IPS-NIHi7 (cell line): Measurements from ENCODE around the gene WFS1.

ENCODE experiments used
- DNase-seq: peaks from one replicate; pipeline ENCODE4 v3.0.0; 2012; ENCODE audit warnings: mixed read lengths; ENCODE audit errors: extremely low spot score

The WFS1 gene

DNA sequence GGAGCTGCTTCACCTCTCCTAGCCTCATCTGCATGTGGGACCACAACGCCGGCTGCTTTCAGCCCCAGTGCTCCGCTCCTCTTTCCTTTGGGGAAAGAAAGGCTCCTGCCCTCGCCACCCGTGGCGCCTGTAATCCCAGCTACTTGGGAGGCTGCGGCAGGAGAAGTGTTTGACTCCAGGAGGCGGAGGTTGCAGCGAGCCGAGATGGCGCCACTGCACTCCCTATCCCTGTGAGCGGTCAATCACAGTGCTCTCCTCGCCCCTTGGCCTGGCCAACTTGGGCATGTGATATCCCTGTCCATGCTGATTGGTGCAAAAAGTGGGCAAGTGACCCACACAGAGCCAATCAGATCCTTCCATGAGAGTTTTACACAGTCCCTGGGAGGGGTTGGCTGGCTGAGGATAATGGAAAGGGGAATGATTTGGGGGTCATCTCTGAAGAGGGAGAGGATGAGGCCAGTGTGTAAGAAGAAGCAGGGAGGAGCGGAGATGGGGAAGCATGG is 56.2 kb downstream of the WFS1 start:
- DNase-seq, result no peak

DNA sequence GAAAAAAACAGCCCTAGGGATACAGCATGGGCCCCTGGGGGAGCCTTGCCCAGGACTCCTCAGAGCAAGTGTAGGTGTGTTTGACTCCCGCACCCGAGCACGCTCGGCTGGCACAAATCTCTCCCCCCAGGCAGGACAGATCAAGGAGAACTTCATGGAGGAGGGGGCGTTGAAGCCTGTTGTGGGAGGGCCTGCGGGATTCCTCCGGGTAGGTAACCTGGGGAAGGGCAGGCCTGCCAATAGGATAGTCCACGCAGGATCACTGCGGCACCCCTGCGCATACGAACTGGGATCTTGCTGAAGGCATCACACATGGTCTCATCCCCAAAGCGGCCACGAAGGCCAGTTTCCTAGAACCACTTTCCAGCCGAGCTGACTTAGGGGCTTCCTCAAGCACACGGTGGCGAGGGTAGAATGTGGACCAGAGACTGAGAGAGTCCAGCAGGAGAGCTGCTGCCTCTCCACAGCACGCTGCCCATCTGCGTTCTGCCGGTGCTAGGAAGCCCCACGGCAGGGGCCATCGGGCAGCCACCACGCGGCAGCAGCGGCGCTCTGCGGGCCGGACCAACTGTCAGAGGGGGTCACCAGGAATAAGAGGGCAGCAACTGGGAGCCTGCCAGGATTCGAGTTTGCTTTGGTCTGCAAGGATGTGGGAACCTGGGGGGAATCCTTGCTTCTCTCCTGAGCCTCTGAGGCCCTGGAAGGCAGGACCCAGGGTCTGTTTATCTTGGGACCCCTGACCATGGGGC is 56.8 kb downstream of the WFS1 start:
- DNase-seq, result no peak

DNA sequence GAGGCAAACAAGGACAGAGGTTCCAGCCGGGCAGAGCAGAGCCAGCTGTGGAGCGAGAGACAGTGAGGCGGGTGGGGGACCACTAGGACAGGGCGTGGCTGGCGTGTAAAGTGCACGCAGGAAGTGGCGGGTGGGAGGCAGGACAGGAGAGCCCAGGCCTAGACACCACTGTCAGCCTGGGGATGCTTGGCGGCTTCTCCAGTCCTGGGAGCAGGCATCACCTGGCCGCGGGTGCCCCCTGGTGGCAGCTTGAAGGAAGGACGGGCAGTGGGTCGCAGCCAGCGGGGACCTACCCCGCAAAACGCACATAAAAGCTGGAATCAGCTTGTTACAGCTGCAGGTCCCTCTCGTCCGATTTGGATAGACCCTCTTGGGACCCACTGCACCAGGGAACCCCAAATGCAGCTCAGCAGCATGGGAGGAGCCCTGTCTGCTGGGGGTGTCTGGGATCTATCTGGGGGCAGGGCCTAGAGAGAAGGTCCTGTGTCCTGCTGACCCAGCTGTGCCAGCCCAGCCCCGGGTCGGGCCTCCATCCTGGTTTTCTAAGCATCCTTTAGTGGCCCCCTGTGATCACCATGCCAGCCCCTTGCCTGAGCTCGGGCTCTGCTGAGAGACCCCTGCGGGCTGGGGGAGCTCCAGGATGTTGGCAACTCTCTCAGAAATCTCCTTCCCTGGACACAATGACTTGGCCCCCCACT is 57.7 kb downstream of the WFS1 start:
- DNase-seq, result peak; percentile 92

DNA sequence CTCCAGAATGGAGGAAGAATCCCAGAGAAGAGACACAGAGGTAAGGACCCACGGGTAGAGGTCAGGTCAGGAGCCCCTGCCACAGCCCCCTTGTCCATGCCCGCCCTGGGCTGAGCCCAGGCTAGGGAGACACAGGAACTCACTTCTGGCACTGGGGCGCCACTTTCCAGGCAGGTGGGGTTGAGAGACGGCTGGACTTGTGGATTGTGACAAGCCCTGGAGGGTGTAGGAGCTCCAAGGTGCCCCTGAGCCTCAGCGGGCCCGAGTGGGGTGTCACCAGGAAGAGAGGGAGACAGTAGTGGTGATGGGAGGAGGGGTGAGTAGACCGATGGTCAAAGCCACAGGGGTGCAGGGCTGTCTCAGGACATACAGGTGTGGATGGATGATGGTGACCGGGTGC is 58.9 kb downstream of the WFS1 start:
- DNase-seq, result no peak

DNA sequence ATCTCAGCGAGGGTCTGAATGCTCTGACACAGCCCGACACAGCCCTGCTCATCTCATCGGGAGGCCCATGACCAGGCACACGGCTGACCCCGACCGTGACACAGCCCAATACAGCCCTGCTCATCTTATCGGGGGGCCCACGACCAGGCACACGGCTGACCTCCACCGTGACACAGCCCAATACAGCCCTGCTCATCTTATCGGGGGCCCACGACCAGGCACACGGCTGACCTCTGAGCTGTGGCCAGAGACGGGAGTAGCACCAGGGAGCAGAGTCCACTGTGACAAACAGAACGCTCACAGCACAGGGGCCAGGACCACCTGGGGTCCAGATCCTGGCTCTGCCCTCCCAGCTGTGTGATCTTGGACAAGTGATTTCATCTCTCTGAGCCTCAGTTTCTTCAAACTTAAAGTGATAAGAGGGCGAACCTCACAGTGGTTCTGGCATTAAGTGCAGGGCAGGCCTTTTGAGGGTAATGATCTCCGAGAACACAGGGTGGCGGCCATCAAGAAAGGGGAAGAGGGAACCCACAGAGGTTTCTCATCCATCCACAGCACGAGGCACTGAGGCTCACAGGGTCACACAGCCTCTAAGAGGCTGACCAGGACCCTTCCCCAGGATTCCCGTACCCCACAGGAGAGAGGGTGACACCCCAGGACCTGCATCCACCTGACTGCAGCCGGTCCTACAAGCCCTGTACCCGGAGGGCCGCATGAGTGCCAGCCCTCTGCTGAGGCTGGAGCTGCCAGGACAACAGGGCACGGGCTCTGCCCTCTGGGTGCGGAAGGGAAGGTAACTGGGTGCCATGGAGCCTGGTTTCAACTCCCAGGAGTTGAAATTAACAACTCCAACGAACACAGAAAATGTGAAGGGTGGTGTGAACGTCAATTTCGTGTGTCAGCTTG is 60.1 kb downstream of the WFS1 start:
- no peak for DNase-seq

DNA sequence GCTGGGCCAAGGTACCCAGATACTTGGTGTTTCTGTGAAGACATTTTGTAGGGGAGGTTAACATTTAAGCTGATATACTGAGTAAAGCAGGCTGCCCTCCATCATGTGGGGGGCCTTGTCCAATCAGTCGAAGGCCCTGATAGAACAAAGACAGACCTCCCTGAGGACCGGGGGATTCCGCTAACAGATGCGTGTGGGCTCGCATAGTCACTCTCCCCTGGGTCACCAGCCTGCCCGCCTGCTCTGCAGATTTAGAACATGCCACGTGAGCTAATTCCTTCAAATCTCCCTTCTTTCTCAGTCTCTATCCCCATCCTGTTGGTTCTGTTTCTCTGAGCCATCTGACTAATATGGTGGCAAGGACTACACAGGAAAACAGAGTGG is 60.7 kb downstream of the WFS1 start:
- DNase-seq, result no peak

DNA sequence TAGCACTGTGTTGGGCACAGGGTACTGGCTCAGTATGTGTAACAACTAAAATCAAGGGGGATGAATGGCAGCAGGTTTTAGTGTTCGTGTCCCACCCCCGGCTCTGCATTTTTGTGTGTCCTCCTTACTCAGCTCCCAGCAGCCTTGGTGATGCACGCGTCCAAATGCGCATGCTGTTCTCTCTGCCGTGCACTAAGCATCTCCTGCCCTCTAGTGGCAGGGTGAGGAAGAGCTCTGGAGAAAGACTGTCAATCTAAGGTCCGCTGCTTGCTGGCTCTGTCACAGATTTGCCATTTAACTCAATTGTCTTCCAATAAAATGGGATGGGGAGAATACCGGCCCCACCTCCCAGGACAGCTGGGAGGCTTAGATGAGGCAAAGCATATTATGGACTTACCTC is 61.4 kb downstream of the WFS1 start:
- peak; percentile 60 for DNase-seq

DNA sequence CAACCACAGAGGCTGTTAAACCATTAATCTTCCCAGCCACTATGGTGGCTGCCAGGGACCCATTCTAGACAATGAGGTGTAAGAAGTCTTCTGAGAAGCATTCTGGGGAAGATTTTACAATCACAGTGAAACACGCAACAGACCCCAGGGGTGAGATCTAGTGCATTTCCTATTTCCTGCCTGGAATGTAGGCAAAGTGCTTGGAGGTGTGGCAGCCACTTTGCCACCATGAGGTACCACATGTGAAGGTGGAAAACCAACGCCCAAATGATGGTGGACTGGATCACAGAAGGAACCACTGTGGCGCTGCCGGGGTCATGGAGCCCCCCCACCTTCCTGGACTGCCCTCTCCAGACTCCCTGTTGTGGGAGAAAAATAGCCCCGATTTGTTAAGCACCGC is 61.8 kb downstream of the WFS1 start:
- DNase-seq, result no peak

DNA sequence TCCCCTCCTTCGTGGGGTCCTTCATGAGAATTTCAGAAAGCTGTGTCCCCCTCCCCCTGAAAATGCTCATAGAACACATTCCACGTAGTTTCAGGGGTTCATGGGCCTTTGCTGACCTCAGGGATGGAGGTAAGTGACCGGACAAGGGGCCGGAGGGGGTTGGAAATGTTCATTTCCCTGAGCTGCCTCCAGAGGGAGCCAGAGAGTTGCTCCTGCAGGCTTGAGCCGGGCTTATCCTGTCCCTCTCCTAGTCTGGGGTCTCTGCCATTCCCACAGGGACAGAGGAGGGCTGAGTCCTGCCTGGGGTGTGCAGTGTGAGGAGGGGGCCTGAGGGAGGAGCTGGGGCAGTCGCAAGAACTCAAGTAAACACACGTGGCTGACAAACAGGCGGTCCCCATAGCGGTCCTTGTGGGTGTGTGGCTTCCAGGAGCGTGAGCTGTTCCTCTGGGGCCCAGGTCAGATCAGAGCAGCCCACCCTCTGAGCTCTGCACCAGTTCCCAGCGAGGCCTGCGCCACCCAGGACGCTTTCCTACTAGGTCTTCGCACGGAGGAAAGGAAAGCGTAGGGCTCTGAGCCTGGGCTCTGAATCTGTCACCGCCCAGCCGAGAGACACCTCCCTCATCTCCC is 62.5 kb downstream of the WFS1 start:
- DNase-seq, result peak; percentile 85

DNA sequence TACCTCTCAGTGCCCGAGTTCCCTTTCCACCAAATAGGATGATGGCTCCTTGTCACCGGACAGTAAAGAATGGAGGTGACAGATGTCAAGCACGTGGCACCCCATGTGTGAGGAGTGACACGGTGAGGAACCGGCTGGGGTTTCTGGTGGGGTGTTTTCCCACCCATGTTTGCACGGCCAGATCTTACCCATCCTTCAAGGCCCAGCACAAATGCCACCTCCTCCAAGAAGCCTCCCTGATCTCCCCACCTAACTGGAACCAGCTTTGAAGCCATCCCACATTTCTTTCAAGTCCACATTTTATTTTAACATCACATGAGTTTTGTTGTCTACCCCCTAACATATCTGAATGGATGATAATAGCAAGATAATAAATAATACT is 63.0 kb downstream of the WFS1 start:
- DNase-seq, result no peak

DNA sequence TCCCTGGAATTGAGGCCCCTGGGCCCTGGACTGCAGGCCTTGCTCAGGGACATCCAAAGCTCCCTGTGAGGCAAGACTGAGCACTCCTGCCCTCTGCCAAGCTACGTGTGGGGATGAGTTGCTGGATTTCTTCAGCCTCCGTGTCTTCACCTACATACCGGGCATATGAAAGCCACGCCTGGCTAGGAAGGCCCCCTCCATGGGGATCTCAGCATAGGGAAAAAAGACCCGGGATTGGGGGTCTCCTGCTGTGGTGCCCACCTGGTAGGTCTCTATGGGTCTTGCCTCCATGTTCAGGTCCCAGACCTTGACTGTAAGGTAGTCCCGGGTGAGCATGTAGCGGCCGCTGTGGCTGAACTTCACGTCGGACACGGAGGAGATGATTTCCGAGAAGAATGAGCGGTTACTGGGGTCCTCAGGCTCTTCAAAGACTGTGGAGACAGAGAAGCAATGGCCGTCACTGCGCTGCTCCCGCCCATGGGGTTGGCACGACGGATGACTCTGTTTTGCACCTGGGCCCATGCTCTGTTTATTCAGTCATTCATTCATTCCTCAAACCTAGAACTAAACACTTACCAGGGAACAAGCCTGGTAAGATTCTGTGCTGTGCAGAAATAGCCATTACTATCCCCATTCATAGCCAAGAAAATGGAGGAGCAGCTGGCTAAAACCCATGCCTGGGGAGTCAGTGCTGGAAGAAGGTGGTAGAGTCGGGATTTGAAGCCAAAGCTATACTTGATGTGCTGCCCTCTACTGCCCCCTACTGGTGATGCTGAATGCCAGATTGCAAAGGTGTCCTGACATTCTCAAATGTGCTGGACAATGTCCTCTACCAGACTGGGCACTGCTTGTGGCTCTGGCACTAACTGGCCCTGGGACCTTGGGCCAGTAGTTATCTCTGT is 63.9 kb downstream of the WFS1 start:
- DNase-seq, result no peak

DNA sequence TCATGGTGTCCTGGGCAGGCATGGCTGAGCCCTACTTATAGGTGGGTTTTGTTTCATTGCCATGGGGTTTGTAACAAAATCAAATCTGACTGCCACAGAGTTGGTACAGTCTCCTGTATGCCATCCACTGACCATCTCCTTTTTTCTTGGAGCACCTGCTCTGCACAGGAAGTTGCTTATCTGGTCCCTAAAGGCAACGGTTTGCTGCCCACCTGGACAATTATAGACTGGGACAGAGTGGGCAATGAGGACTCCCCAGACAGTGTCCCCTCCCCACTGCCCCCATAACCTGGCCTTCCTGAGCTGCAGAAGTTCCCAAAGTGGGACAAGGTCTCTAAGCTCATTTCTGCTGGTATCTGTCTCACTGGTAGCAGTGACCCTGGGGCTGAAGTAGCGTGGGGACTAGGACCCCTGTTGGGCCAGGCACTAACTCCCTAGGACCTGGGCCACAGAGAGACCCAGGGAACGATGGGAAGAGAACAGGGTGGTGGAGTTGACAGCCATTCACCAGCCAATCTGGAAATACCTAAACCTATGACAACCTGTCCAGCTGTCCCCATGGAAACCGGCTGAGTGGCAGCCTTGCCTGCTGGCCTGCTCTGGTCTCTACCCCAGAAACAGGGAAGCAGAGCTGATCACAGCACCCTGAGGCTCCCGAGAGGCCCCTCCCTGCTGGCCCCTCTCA is 64.7 kb downstream of the WFS1 start:
- no peak for DNase-seq

DNA sequence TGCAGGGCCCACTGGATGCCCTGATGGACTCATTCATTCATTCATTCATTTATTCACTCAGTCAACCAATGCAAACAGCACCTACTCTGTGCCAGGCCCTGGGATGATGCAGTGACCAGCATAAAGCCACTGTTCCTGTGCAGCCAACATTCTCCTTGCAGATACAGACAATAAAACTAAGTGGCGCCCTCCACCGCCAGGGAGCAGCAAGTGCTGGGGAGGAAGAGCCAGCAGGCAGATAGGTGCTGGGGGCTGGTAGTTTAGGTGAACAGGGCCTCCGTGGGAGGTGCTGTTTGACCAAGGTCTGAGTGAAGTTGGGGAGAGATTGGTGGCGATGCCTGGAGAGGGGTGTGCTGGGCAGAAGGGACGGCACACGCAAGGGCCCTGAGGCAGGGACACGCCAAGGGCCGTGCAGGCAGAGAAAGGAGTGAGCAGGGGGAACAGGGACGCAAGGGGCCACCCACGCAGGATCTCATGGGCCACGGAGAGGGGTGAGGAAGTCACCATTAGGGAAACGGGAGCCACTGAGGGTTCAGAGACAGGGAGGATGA is 65.5 kb downstream of the WFS1 start:
- DNase-seq, result no peak

DNA sequence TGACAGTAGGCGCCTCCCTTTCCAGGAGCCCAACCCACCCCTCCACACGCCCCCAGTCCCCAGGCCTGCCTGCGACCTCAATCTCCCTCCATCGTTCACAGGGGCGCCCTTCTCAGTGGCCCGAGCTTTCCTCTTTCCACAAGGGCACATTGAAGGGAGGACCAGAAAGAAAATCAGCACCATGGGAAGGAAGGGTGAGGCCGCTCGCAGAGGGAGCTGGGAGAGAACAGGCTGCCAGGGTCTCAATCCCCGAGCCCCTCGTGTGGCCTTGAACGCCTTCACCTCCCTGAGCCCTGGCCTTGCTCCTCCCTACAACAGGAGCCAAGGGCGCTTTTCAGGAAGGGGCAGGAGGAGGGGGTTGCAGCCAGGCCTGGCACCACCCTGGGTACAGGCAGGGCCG is 66.5 kb downstream of the WFS1 start:
- DNase-seq, result no peak

DNA sequence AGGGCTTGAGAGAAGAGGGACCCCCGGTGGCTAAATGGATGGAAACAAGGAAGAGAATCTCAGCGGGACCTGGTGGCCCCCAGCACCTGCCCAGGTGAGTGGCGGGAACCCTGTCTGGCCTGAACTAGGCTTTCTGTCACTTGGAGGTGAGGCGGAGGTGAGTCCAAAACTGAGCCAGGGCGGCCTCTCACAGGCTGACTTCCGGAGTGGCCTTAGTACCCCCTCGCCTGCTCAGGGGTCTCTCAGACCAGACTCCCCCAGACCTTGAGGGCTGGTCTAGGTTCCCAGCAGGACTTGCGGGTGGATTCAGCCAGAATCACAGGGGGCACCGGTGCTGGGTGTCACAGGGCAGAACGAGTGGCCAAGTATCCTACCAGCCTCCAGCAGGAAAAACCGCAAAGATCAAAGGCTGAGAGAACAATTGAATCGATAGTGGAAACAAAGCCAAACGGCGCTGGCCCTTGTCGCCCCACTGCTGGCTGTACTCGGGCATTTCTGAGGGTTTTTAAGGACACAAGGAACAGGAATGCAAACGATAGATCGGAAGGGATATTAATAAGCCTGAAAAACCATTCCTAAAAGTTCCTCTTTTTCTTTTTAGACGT is 67.8 kb downstream of the WFS1 start:
- no peak for DNase-seq

DNA sequence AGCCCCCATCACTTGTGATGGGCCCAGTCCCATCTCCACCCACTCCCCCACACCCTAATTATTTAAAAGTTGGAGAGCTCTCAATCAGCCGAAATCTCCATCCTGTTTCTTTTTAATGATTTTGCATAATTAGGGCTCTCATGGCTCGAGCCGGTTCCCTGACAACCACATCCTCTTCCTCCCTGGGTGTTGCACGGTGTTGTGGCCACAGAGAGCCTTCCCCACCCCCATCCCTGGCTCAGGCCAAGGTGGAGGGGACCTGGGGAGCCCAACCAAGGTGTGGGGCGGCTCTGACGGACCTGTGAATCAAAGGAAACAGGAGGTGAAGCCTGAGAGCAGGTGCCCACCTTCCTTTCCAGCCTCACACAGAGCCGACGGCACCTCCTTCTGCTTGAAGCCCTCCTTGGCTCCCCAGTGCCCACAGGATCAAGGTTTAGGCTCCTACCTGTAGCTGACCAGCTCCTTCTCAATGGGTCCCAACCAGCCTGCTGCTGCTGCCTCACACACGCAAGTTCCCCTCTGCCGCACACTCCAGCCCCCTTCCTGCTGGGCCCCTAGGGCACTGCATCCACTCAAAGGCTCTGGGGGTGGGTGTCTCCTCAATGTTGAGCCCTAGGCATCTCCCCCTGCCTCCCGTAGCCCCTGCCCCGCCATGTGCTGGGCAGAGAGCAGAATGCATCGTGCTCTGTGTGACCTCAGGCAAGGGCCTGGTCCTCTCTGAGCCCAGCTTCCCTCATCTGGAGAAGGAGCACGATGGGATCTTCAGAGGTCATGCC is 68.7 kb downstream of the WFS1 start:
- DNase-seq, result no peak

DNA sequence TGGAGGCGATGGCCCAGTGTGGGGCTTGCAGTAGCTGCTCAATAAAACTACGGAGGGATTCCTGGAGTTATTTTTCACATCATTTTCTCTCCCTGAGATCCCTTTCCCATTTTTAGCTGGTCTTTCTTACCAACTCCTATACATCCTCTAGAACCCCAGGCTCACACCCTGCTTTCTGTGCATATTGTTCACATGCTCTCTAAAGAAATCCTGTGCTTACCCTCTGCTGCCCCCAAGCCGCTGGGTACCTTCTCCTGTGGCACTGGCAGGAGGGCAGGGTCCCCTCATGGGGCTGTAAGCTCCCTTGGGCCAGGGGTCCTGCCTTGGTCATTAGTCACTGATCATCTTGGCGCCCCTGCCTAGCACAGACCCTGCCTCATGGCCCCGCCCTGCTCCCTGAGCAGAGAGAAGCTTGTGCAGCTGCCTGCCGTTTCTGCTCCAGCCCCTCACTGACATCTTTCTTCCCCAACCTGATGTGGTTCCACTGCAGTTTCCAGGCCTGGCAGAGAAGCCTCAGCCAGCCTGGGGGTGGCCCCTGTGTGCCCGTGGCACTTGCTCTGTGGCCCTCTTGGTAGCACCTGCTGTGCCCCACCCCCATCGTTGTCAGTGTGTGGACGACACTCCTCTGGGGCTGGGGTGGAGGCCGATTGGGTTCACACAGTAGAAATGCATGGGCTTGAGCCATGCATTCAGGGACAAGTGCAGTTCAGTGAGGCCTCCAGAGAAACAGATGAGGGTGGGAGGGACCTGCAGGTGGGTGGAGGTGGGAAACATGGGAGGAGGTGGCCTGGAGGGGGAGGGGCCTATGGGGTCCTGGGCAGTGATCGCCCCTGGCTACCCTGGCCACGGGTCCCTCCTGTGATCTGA is 69.5 kb downstream of the WFS1 start:
- DNase-seq, result no peak
